BLaER1 (cell line): ENCODE data around the gene IL1B.
A peak's percentile ranks its signal among the peaks of the same experiment; 100 is the strongest.
"Not testable (repeated sequence)": the region's sequence is repeated elsewhere in the genome, so short reads cannot be mapped to it uniquely, and the experiment has no call there.

Experiments
- H3K27ac ChIP-seq: shearing (Covaris generic); formaldehyde crosslinking; 2 replicates; pipeline ENCODE4 v1.8.1; 2022
- H3K27me3 ChIP-seq: shearing (Covaris generic); formaldehyde crosslinking; 2 replicates; pipeline ENCODE4 v1.8.1; 2022
- H3K36me3 ChIP-seq: shearing (Covaris generic); formaldehyde crosslinking; 2 replicates; pipeline ENCODE4 v1.8.1; 2022
- H3K4me1 ChIP-seq: shearing (Covaris generic); formaldehyde crosslinking; 2 replicates; pipeline ENCODE4 v1.8.1; 2022
- H3K4me2 ChIP-seq: shearing (Covaris generic); formaldehyde crosslinking; 2 replicates; pipeline ENCODE4 v1.8.1; 2022
- H3K4me3 ChIP-seq: shearing (Covaris generic); formaldehyde crosslinking; 2 replicates; pipeline ENCODE4 v1.8.1; 2022
- H3K9ac ChIP-seq: shearing (Covaris generic); formaldehyde crosslinking; 2 replicates; pipeline ENCODE4 v1.8.1; 2022
- H3K9me3 ChIP-seq: shearing (Covaris generic); formaldehyde crosslinking; 2 replicates; pipeline ENCODE4 v1.8.1; 2022
- H4K20me1 ChIP-seq: shearing (Covaris generic); formaldehyde crosslinking; 2 replicates; pipeline ENCODE4 v1.8.1; 2022
- Cebpa-rat ChIP-seq: shearing (Covaris generic); IDR thresholded peaks from 2 replicates; pipeline ENCODE4 v1.8.1; 2022

IL1B gene

DNA sequence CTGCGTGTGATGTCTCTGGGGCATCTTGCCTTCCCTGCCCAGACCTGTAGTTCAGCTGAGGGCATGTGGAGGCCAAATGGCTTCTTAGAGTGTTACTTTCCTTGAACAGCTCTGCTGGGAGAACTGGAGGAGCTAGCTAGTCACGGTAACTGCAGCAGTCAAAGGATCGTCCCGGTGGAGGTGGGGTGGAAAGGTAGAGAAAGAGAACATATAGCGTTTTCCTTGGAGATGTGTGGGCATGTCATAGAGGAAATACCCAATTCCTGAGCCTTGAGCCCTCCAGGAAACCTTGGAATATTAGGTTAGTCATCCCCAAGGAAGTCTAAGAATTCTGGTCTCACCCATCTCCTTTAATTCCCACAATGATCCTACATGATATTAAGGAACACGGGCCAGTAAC, 40.8 kb upstream of the IL1B start:
- no peak for TF ChIP-seq Cebpa-rat
- no peak overlapping the region for H3K27ac ChIP-seq
- H3K9ac ChIP-seq = no peak overlapping the region

DNA sequence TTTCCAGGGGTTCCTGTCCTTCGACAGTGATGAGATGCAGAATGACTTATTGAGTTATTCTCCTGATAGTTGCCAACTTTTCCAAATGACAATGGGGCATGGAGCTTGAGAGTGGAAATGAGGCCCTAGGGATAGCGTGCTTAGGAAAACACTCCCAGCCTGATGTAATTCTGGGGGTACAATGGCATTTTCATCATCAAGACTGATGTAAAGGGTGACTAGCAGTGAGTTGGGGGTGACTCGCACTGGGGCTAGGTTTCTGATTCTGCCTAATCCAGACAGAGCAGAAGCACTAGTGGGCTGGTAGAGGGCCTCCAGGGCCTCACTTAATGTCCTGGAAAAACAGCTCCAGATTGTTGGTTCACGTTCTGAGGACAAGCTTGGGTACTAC, 40.4 kb upstream of the IL1B start:
- no peaks in the 10 kb centered on the region for H3K27me3 ChIP-seq
- no peak overlapping the region for H3K9ac ChIP-seq
- H3K4me2 ChIP-seq = no peak overlapping the region
- no peaks in the 10 kb centered on the region for H4K20me1 ChIP-seq
- no peak overlapping the region for H3K27ac ChIP-seq
- H3K36me3 ChIP-seq = no peaks in the 10 kb centered on the region
- TF ChIP-seq Cebpa-rat = no peak
- H3K4me3 ChIP-seq = no peak overlapping the region
- peaks cover 34% of the 10 kb centered on the region for H3K4me1 ChIP-seq
- peaks cover 6% of the 10 kb centered on the region; the same call in 1 of the 2 replicates for H3K9me3 ChIP-seq

More for the DNA sequence above, 40.8 kb upstream of the IL1B start:
- Histone ChIP-seq H3K4me2 (no peak overlapping the region), H3K36me3 (no peaks in the 10 kb centered on the region), H3K4me3 (no peak overlapping the region), H4K20me1 (no peaks in the 10 kb centered on the region), H3K4me1 (peaks cover 37% of the 10 kb centered on the region), H3K27me3 (no peaks in the 10 kb centered on the region), H3K9me3 (peaks cover 6% of the 10 kb centered on the region; the same call in 1 of the 2 replicates)

DNA sequence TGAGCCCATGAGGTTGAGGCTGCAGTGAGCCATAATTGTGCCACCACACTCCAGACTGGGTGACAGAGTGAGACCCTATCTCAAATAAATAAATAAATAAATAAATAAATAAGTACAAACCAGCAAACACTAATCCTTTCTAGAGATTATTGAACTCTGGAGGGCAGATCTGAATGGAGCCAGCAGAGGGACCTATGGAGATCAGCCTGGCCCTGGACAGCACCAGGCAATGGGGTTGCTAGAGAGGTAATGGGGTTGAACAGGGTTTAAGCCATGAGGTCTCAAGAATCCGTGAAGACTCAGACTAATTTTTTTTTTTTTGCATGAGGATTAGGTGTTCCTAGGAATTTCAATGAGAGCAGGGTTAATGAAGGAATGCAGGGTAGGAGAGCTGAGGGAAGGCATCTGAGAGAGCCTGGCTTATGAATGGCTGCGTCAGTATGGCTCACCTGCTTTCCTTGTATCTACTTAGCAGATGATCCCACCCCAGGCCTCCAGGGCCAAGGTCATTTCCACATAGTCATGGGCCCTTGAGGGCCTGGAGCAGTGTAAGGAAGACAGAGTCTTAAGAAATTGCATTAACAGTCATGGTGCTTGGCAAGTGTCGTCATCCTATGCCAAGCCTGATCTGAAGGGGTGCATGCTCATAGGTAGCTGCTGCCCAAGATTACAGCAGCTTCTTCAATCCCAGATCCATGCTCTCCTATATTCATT, 39.8 kb upstream of the IL1B start:
- no peak for TF ChIP-seq Cebpa-rat
- H3K4me3 ChIP-seq = no peak overlapping the region
- H3K36me3 ChIP-seq = no peaks in the 10 kb centered on the region
- H3K4me1 ChIP-seq = peaks cover 30% of the 10 kb centered on the region
- no peaks in the 10 kb centered on the region for H3K27me3 ChIP-seq
- H3K27ac ChIP-seq = no peak overlapping the region
- H3K9ac ChIP-seq = no peak overlapping the region
- H3K9me3 ChIP-seq = peaks cover 7% of the 10 kb centered on the region
- no peaks in the 10 kb centered on the region for H4K20me1 ChIP-seq
- H3K4me2 ChIP-seq = no peak overlapping the region

DNA sequence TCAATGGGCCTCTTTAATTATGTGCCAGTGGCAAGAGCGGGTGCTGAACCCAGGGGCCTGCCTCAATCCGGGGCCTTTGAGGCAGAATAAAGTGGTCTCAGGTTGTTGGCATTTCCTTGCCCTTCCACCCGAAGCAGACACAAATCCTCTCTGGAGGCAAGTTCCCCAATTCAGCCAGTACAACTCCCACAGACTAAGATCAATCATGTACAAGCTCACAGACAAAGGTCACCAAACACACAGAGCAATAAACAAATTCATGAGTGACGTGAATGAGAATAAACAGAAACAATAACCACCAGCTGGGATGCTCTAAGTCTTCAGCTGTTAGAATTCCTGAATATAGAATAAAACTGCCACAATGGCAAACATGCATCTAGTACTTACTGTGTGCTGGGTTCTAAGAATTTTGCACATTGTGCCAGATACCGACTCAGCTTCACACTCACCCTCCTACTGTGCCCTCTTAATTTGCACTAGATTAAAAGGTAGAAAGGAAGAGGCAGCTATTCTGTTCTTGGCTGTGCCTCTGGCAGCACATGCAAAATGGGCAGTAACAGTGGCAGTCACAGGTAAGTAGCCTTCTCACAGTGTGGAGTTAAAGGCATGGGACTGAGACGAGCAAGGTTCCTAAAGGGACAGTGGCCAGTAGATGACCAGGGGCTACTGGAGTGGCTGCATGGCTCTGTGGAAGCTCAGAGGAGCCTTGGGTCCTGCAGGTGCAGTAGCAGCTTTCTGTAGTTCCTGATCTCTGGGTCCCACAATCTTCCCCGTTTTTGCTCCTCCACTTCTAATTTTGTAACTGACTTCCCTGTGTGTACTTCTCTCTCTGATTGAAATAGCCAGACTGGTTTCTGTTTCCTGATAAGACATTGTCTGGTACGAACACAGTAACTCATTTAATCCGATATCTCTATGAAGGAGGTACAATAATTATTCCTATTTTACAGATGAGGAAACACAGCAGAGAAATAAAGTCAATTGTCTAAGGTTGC, 34.6 kb upstream of the IL1B start:
- H3K4me2 ChIP-seq = peak overlapping the region; percentile 5; the same call in 1 of the 2 replicates
- peaks cover 5% of the 10 kb centered on the region for H3K4me1 ChIP-seq
- no peak overlapping the region for H3K9ac ChIP-seq
- H3K4me3 ChIP-seq = no peak overlapping the region
- no peak overlapping the region for H3K27ac ChIP-seq
- H3K9me3 ChIP-seq = peaks cover 29% of the 10 kb centered on the region
- H3K27me3 ChIP-seq = no peaks in the 10 kb centered on the region
- no peak for TF ChIP-seq Cebpa-rat
- H3K36me3 ChIP-seq = no peaks in the 10 kb centered on the region
- no peaks in the 10 kb centered on the region for H4K20me1 ChIP-seq

DNA sequence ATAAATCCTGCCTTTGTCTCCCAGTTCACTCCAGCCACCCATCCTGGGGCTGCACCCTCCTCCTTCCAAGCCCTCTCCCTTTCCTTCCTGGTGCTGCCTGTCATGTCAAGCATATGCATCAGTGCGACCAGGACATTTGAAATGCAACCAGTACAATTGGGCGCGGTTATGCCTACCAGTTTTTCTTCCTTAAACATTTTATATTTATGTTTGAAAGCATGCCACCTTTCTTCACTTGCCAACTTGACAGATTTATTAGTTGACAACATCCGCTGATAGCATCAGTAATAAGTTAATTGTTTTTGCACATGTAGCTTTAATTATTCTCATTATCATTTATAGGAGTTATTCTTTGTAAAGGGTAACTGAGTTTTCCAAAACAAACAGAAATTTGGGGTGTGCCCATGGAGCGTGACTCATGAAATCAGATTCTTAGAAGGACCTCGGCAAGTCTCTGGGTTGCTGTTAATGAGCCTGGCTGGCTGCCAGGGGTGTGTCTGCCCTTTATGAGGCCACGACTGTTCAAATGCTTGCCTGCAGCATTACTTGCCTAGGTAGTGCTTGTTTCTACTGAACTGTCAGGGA, 32.8 kb upstream of the IL1B start:
- H3K4me3 ChIP-seq = no peak overlapping the region
- H3K4me2 ChIP-seq = no peak overlapping the region
- no peak for TF ChIP-seq Cebpa-rat

DNA sequence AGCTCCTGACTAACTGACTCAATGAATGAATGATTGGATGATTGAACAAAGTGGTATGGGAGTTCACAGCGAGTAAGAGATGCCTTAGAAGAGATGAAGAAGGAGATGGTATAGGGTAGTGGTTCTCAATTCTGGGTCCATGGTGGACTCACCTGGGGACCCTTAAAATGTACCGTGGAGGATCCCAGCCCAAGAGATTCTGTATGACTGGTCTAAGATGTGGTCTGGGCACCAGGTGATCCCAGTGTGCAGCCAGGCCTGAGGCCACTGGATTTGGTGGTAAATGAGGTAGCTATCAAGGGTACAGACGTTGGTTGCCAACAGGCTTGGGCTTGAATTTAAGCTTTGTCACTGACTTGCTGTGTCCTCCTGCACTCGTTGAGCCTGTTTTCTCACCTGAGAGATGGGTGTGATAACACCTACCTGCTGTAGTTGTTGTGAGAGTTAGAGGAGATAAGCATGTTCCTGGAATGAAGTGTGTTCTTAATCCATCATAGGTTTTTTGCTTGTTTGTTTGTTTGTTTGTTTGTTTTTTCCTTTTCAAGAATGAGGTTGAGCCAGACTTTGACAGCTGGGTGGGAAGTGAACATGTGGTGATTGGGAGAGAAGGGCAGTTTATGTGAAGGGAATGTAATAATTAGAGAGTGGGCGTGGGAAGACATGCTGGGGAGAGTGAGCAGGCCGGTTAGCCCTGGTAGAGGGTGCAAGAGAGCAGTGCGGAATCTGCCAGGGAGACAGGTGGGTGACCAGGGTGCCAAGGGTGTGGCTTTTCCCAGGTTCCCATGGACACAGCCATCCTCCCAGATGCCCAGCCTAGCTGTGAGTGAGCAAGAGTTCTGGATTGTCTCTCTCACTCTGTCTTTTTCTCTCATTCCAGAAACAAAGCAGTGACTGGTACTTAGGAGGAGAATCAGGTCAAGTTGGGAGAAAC, 31.4 kb upstream of the IL1B start:
- no peak for TF ChIP-seq Cebpa-rat
- no peaks in the 10 kb centered on the region for H3K27me3 ChIP-seq
- H3K9me3 ChIP-seq = peaks cover 60% of the 10 kb centered on the region
- H4K20me1 ChIP-seq = no peaks in the 10 kb centered on the region
- H3K36me3 ChIP-seq = no peaks in the 10 kb centered on the region
- H3K27ac ChIP-seq = no peak overlapping the region
- peaks cover 5% of the 10 kb centered on the region for H3K4me1 ChIP-seq
- no peak overlapping the region for H3K9ac ChIP-seq
- H3K4me3 ChIP-seq = no peak overlapping the region
- H3K4me2 ChIP-seq = no peak overlapping the region

More for the DNA sequence above, 32.8 kb upstream of the IL1B start:
- Histone ChIP-seq H3K36me3 (no peaks in the 10 kb centered on the region), H3K9ac (no peak overlapping the region), H3K9me3 (peaks cover 47% of the 10 kb centered on the region), H3K4me1 (peaks cover 5% of the 10 kb centered on the region), H3K27ac (no peak overlapping the region), H4K20me1 (no peaks in the 10 kb centered on the region), H3K27me3 (no peaks in the 10 kb centered on the region)

DNA sequence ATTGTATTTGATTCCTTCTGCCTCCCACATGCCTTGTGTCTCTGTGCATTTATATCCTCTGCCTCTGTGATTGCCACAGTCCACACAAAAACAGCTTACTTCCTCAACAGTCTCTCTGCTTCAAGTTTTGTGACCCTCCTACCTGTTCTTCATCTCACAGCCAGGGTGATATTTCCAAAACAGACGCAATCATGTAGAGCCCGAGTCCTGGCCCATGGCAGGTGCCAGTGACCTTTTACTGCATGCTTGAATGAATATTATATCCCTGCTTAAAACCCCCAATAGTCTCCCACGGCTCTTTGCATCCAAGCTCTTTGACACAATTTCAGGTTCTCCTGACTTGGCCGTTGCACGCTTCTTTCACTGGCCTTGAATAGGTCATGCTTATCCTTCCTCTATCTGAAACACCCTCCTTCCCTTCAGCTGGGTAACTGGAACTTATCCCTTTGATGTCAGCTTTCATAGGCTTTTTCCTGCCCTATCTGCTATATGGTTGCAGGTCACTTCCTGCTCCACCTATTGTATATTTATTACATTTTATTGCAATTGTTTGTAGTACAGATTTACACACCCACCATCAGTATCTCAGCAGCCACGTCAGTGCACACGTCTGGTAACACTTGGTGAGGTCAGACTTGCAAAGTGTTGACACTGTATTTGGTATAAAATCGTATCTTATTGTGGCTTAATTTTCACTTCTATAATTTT, 29.7 kb upstream of the IL1B start:
- H3K4me2 ChIP-seq = no peak overlapping the region
- no peak overlapping the region for H3K4me3 ChIP-seq
- no peaks in the 10 kb centered on the region for H3K36me3 ChIP-seq
- peaks cover 75% of the 10 kb centered on the region for H3K9me3 ChIP-seq
- no peaks in the 10 kb centered on the region for H4K20me1 ChIP-seq
- no peaks in the 10 kb centered on the region for H3K27me3 ChIP-seq
- TF ChIP-seq Cebpa-rat = no peak
- H3K9ac ChIP-seq = no peak overlapping the region
- no peak overlapping the region for H3K27ac ChIP-seq
- peaks cover 3% of the 10 kb centered on the region for H3K4me1 ChIP-seq

DNA sequence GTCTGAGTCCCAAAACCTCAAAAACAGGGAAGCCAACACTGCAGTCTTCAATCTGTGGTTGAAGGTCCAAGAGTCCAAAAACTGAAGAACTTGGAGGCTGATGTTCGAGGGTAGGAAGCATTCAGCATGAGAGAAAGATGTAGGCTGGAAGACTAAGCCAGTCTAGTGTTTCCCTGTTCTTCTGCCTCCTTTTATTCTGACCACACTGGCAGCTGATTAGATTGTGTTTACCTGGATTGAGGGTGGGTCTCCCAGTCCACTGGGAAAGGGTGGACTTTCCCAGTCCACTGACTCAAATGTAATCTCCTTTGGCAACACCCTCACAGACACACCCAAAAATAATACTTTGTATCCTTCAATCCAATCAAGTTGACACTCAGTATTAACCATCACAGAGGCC, 27.5 kb upstream of the IL1B start:
- no peak for TF ChIP-seq Cebpa-rat

DNA sequence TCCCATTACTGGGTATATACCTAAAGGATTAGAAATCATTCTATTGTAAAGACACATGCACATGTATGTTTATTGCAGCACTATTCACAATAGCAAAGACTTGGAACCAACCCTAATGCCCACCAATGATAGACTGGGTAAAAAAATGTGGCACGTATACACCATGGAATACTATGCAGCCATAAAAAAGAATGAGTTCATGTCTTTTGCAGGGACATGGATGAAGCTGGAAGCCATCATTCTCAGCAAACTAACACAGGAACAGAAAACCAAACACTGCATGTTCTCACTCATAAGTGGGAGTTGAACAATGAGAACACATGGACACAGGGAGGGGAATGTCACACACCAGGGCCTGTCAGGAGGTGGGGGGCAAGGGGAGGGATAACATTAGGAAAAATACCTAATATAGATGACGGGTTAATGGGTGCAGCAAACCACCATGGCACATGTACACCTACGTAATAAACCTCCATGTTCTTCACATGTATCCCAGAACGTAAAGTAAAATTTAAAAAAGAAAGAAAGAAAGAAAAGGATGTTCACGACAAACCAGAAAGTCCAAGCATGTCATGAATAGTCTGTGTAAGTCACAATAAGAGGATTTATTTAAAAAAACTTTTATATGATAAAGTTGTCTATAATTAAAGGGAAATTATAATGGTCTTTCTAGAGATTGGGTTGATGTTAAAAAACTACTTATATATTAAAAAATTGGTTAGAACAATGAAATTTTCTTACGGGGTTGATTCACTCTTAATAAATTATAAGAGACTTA, 23.0 kb upstream of the IL1B start:
- H3K27me3 ChIP-seq, H4K20me1 ChIP-seq, H3K27ac ChIP-seq, H3K4me2 ChIP-seq, H3K4me1 ChIP-seq, H3K9ac ChIP-seq, H3K36me3 ChIP-seq, H3K4me3 ChIP-seq: not testable (repeated sequence)
- peaks cover 90% of the 10 kb centered on the region for H3K9me3 ChIP-seq

More for the DNA sequence above, 27.5 kb upstream of the IL1B start:
- peaks cover 94% of the 10 kb centered on the region for H3K9me3 ChIP-seq
- H3K27me3 ChIP-seq = no peaks in the 10 kb centered on the region
- no peak overlapping the region for H3K4me3 ChIP-seq
- H3K9ac ChIP-seq = no peak overlapping the region
- no peak overlapping the region for H3K4me2 ChIP-seq
- H3K36me3 ChIP-seq = no peaks in the 10 kb centered on the region
- H3K4me1 ChIP-seq = no peaks in the 10 kb centered on the region
- no peaks in the 10 kb centered on the region for H4K20me1 ChIP-seq
- H3K27ac ChIP-seq = no peak overlapping the region
